HepG2 (cell line): ENCODE measurements around the gene CPB2. TPM values are rescaled to one million over a fixed set of nuclear protein-coding genes. Genes with fewer than 3 reads are reported as not detected.

Source experiments
- ARNT2 ChIP-seq: sonication (generic); formaldehyde crosslinking; IDR thresholded peaks from 2 replicates; pipeline ENCODE4 v1.8.0; 2022; ENCODE audit warnings: mild to moderate bottlenecking, low read depth, missing genetic modification reagents, moderate library complexity
- ETV5 ChIP-seq: IDR thresholded peaks from 2 replicates; pipeline ENCODE4 v1.6.1; 2018; ENCODE audit warnings: missing biosample characterization, missing genetic modification reagents, inconsistent platforms, borderline replicate concordance
- HDAC2 ChIP-seq: sonication (generic); formaldehyde crosslinking; IDR thresholded peaks from 2 replicates; pipeline ENCODE4 v1.4.0; 2020; ENCODE audit warnings: missing genetic modification reagents
- KDM3A ChIP-seq: IDR thresholded peaks from 2 replicates; pipeline ENCODE4 v1.6.1; 2018; ENCODE audit warnings: low read depth, missing compliant biosample characterization
- MTA1 ChIP-seq: sonication (generic); formaldehyde crosslinking; IDR thresholded peaks from 2 replicates; pipeline ENCODE4 v1.4.0; 2020; ENCODE audit warnings: missing genetic modification reagents, mild to moderate bottlenecking, borderline replicate concordance
- RFX5 ChIP-seq: IDR thresholded peaks from 2 replicates; pipeline ENCODE4 v1.6.1; 2011; ENCODE audit warnings: low read depth, low read length, improper control_type of control experiment
- ZNF234 ChIP-seq: sonication (generic); formaldehyde crosslinking; conservative IDR thresholded peaks from 2 replicates; pipeline ENCODE4 v1.5.1; 2020; ENCODE audit warnings: mild to moderate bottlenecking, missing genetic modification reagents
- ZNF563 ChIP-seq: sonication (generic); formaldehyde crosslinking; IDR thresholded peaks from 2 replicates; pipeline ENCODE4 v1.8.0; 2022; ENCODE audit warnings: mild to moderate bottlenecking, moderate library complexity, missing genetic modification reagents
- polyA plus RNA-seq, 8 experiments: library from polyadenylated mRNA; depleted of rRNA in 3 of 8; stranded (reverse) in 7 of 8; unstranded in 1 of 8; fragments of >200 nt; fragmentation: Illumina TruSeq in 4 of 8; extraction: Trizol in 4 of 8; gene quantifications; 2 replicates each; pipeline versions ENCODE4 v1.2.1 to v1.2.3, GENCODE V29; 2011 to 2016; ENCODE audit warnings: low read depth in 4 of 8, missing spikeins in 1 of 8, mixed read lengths in 1 of 8; ENCODE audit not compliant: insufficient read depth in 1 of 8
- total RNA-seq, 5 experiments: library from RNA; depleted of rRNA; stranded (reverse); fragments of >200 nt; fragmentation: Illumina TruSeq; extraction: Trizol; gene quantifications; 2 replicates each; pipeline ENCODE4 v1.2.3, GENCODE V29; 2016; ENCODE audit warnings: low read depth in 1 of 5
- TF ChIP-seq, protein P1 (sequence below): sonication (generic); formaldehyde crosslinking; IDR thresholded peaks from 2 replicates; pipeline ENCODE4 v1.4.0; 2020; ENCODE audit warnings: missing genetic modification reagents
- TF ChIP-seq, protein P2 (sequence below): sonication (generic); formaldehyde crosslinking; IDR thresholded peaks from 2 replicates; pipeline ENCODE4 v1.5.0; 2020; ENCODE audit warnings: missing genetic modification reagents
- TF ChIP-seq, protein P3 (sequence below): sonication (generic); formaldehyde crosslinking; IDR thresholded peaks from 2 replicates; pipeline ENCODE4 v1.4.0; 2020; ENCODE audit warnings: missing genetic modification reagents
- TF ChIP-seq, protein P4 (sequence below): sonication (generic); formaldehyde crosslinking; IDR thresholded peaks from 2 replicates; pipeline ENCODE4 v1.9.0; 2021; ENCODE audit warnings: mild to moderate bottlenecking, missing genetic modification reagents
- TF ChIP-seq, protein P5 (sequence below): sonication (generic); formaldehyde crosslinking; IDR thresholded peaks from 2 replicates; pipeline ENCODE4 v1.8.0; 2022; ENCODE audit warnings: mild to moderate bottlenecking, missing genetic modification reagents, moderate library complexity

CPB2 gene
- total and polyA plus RNA-seq, 2 of the 13 experiments (the other 11 are each of a cell fraction or from before 2014, with no cell fraction given) = 125 to 140 TPM

DNA sequence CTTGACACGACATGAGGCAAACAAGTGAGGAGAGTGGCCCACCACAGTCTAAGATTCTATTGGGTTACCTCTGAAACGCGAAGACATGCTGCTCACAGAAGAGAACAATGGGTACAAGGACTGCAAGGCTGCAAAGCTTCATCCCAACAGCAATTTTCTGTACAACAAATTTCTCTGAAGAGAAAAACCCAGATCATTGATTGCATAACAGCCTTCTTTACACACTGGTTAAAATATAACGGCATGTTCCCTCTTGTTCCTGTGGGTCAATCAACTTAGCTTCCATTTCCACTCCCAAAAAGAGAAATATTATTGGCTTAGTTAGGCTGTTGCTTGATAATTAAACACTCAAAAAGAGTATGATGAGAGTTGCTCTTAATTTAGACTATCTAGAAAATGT is at the start of gene CPB2 (continued):
- TF ChIP-seq, protein P1, sequence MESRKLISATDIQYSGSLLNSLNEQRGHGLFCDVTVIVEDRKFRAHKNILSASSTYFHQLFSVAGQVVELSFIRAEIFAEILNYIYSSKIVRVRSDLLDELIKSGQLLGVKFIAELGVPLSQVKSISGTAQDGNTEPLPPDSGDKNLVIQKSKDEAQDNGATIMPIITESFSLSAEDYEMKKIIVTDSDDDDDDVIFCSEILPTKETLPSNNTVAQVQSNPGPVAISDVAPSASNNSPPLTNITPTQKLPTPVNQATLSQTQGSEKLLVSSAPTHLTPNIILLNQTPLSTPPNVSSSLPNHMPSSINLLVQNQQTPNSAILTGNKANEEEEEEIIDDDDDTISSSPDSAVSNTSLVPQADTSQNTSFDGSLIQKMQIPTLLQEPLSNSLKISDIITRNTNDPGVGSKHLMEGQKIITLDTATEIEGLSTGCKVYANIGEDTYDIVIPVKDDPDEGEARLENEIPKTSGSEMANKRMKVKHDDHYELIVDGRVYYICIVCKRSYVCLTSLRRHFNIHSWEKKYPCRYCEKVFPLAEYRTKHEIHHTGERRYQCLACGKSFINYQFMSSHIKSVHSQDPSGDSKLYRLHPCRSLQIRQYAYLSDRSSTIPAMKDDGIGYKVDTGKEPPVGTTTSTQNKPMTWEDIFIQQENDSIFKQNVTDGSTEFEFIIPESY (CRISPR knock-in tag) = no peak
- TF ChIP-seq MTA1 = no peak
- TF ChIP-seq, protein P2, sequence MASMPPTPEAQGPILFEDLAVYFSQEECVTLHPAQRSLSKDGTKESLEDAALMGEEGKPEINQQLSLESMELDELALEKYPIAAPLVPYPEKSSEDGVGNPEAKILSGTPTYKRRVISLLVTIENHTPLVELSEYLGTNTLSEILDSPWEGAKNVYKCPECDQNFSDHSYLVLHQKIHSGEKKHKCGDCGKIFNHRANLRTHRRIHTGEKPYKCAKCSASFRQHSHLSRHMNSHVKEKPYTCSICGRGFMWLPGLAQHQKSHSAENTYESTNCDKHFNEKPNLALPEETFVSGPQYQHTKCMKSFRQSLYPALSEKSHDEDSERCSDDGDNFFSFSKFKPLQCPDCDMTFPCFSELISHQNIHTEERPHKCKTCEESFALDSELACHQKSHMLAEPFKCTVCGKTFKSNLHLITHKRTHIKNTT = no peak
- no peak for TF ChIP-seq ZNF234 (CRISPR knock-in tag)
- no peak; the same call in 1 of the 2 replicates for TF ChIP-seq ETV5 (CRISPR knock-in tag)
- TF ChIP-seq RFX5 = no peak
- TF ChIP-seq ARNT2 (CRISPR knock-in tag) = no peak; the same call in 1 of the 2 replicates
- TF ChIP-seq, protein P3, sequence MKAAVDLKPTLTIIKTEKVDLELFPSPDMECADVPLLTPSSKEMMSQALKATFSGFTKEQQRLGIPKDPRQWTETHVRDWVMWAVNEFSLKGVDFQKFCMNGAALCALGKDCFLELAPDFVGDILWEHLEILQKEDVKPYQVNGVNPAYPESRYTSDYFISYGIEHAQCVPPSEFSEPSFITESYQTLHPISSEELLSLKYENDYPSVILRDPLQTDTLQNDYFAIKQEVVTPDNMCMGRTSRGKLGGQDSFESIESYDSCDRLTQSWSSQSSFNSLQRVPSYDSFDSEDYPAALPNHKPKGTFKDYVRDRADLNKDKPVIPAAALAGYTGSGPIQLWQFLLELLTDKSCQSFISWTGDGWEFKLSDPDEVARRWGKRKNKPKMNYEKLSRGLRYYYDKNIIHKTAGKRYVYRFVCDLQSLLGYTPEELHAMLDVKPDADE (CRISPR knock-in tag) = no peak
- no peak for TF ChIP-seq ZNF563 (CRISPR knock-in tag)
- TF ChIP-seq, protein P4, sequence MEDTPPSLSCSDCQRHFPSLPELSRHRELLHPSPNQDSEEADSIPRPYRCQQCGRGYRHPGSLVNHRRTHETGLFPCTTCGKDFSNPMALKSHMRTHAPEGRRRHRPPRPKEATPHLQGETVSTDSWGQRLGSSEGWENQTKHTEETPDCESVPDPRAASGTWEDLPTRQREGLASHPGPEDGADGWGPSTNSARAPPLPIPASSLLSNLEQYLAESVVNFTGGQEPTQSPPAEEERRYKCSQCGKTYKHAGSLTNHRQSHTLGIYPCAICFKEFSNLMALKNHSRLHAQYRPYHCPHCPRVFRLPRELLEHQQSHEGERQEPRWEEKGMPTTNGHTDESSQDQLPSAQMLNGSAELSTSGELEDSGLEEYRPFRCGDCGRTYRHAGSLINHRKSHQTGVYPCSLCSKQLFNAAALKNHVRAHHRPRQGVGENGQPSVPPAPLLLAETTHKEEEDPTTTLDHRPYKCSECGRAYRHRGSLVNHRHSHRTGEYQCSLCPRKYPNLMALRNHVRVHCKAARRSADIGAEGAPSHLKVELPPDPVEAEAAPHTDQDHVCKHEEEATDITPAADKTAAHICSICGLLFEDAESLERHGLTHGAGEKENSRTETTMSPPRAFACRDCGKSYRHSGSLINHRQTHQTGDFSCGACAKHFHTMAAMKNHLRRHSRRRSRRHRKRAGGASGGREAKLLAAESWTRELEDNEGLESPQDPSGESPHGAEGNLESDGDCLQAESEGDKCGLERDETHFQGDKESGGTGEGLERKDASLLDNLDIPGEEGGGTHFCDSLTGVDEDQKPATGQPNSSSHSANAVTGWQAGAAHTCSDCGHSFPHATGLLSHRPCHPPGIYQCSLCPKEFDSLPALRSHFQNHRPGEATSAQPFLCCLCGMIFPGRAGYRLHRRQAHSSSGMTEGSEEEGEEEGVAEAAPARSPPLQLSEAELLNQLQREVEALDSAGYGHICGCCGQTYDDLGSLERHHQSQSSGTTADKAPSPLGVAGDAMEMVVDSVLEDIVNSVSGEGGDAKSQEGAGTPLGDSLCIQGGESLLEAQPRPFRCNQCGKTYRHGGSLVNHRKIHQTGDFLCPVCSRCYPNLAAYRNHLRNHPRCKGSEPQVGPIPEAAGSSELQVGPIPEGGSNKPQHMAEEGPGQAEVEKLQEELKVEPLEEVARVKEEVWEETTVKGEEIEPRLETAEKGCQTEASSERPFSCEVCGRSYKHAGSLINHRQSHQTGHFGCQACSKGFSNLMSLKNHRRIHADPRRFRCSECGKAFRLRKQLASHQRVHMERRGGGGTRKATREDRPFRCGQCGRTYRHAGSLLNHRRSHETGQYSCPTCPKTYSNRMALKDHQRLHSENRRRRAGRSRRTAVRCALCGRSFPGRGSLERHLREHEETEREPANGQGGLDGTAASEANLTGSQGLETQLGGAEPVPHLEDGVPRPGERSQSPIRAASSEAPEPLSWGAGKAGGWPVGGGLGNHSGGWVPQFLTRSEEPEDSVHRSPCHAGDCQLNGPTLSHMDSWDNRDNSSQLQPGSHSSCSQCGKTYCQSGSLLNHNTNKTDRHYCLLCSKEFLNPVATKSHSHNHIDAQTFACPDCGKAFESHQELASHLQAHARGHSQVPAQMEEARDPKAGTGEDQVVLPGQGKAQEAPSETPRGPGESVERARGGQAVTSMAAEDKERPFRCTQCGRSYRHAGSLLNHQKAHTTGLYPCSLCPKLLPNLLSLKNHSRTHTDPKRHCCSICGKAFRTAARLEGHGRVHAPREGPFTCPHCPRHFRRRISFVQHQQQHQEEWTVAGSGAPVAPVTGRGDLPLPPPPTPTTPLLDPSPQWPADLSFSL (CRISPR knock-in tag) = no peak
- TF ChIP-seq, protein P5, sequence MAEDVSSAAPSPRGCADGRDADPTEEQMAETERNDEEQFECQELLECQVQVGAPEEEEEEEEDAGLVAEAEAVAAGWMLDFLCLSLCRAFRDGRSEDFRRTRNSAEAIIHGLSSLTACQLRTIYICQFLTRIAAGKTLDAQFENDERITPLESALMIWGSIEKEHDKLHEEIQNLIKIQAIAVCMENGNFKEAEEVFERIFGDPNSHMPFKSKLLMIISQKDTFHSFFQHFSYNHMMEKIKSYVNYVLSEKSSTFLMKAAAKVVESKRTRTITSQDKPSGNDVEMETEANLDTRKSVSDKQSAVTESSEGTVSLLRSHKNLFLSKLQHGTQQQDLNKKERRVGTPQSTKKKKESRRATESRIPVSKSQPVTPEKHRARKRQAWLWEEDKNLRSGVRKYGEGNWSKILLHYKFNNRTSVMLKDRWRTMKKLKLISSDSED (CRISPR knock-in tag) = no peak
- TF ChIP-seq HDAC2 = peak; percentile 78
- TF ChIP-seq KDM3A (CRISPR knock-in tag) = no peak
